Measurements from ENCODE around the gene PCCA.

DNA sequence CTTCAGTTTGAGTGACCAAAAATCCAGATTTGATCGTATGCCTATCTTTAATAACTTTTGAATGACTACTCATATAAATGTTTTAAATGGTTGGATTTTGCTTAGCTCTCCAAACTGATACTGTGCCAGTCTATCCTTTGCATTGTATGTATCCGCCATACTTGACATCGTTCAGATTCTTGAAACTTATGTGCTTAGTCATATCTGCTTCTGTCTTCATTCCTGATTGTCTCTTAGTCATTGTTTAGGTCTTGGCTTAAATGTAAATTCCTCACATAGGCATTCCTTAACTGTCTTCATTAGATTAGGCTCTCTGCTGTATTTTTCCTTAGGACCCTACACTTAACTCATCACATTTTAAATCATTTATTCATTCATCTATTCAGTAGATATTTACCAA lies 126.0 kb downstream of the PCCA start:
- no peak for TF ChIP-seq POLR2A (IDR thresholded peaks at IDR 0.05)
- TF ChIP-seq, protein P1, sequence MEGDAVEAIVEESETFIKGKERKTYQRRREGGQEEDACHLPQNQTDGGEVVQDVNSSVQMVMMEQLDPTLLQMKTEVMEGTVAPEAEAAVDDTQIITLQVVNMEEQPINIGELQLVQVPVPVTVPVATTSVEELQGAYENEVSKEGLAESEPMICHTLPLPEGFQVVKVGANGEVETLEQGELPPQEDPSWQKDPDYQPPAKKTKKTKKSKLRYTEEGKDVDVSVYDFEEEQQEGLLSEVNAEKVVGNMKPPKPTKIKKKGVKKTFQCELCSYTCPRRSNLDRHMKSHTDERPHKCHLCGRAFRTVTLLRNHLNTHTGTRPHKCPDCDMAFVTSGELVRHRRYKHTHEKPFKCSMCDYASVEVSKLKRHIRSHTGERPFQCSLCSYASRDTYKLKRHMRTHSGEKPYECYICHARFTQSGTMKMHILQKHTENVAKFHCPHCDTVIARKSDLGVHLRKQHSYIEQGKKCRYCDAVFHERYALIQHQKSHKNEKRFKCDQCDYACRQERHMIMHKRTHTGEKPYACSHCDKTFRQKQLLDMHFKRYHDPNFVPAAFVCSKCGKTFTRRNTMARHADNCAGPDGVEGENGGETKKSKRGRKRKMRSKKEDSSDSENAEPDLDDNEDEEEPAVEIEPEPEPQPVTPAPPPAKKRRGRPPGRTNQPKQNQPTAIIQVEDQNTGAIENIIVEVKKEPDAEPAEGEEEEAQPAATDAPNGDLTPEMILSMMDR (IDR thresholded peaks at IDR 0.05), result no peak
